Epithelial cell of esophagus (primary cell): Measurements from ENCODE around the gene CPNE4.

Experiments
- DNase-seq: peaks from one replicate; pipeline ENCODE4 v3.0.0; 2010; ENCODE audit warnings: low read depth
- H3K4me3 ChIP-seq: 2 replicates; pipeline ENCODE4 v1.5.1; 2011; ENCODE audit warnings: mild to moderate bottlenecking, low read length, control low read depth
- CTCF ChIP-seq: IDR thresholded peaks from 2 replicates; pipeline ENCODE4 v1.5.1; 2011; ENCODE audit warnings: low read depth, mild to moderate bottlenecking, low read length, control low read depth, inconsistent platforms; ENCODE audit not compliant: insufficient read depth; ENCODE audit errors: missing control alignments

Gene CPNE4

GRCh38 chr3:131608296-131608695 is 426.5 kb downstream of the CPNE4 start:
- TF ChIP-seq CTCF: no peak

GRCh38 chr3:131605916-131606315 is 428.9 kb downstream of the CPNE4 start:
- DNase-seq: no peak
- no peak for TF ChIP-seq CTCF
- no peak overlapping the region for H3K4me3 ChIP-seq

More at GRCh38 chr3:131608296-131608695, 426.5 kb downstream of the CPNE4 start:
- no peak overlapping the region for H3K4me3 ChIP-seq
- no peak for DNase-seq

GRCh38 chr3:131602011-131602779 is 432.6 kb downstream of the CPNE4 start:
- no peak for TF ChIP-seq CTCF
- H3K4me3 ChIP-seq: no peak overlapping the region
- DNase-seq: no peak

GRCh38 chr3:131597816-131598215 is 437.0 kb downstream of the CPNE4 start:
- no peak overlapping the region for H3K4me3 ChIP-seq
- TF ChIP-seq CTCF: no peak
- no peak for DNase-seq

- TF ChIP-seq CTCF: no peak
- no peak overlapping the region for H3K4me3 ChIP-seq
- DNase-seq: peak; percentile 43
Observed at GRCh38 chr3:131596884-131597283, 437.9 kb downstream of the CPNE4 start.

GRCh38 chr3:131591394-131592014 is 443.3 kb downstream of the CPNE4 start:
- H3K4me3 ChIP-seq: no peak overlapping the region
- DNase-seq: peak; percentile 32
- no peak for TF ChIP-seq CTCF

- no peak for DNase-seq
- no peak overlapping the region for H3K4me3 ChIP-seq
- no peak for TF ChIP-seq CTCF
Observed at GRCh38 chr3:131586277-131586676, 448.5 kb downstream of the CPNE4 start.
